ENCODE results near the gene RYR1.

- TF ChIP-seq CTCF (IDR thresholded peaks at IDR 0.05) (no peak), POLR2A (IDR thresholded peaks at IDR 0.05) (no peak)
These were observed 116.9 kb downstream of the RYR1 start for GRCh38 chr19:38550376-38550775.
